SK-N-SH (cell line): Measurements from ENCODE around the gene GIPC2.

Experiments
- CTCF ChIP-seq: fragments of 200-600 bp; sonication (generic); IDR thresholded peaks from 2 replicates; pipeline ENCODE4 v1.6.1; 2017; ENCODE audit warnings: antibody characterized with exemption, mild to moderate bottlenecking, moderate library complexity
- EZH2phosphoT487 ChIP-seq: fragments of 200-600 bp; sonication (generic); IDR thresholded peaks from 2 replicates; pipeline ENCODE4 v1.6.1; 2017; ENCODE audit warnings: low read depth, mixed run types, mild to moderate bottlenecking, antibody characterized with exemption, moderate library complexity, borderline replicate concordance
- GABPA ChIP-seq: IDR thresholded peaks from 2 replicates; pipeline ENCODE4 v1.4.0; 2012; ENCODE audit warnings: low read depth, mild to moderate bottlenecking
- JUND ChIP-seq: IDR thresholded peaks from 2 replicates; pipeline ENCODE4 v1.4.0; 2012
- MEF2A ChIP-seq: IDR thresholded peaks from 2 replicates; pipeline ENCODE4 v1.4.0; 2012; ENCODE audit warnings: low read depth, borderline replicate concordance
- POLR2AphosphoS5 ChIP-seq: IDR thresholded peaks from 2 replicates; pipeline ENCODE4 v1.6.1; 2012; ENCODE audit warnings: low read depth, low read length
- RAD21 ChIP-seq: IDR thresholded peaks from 2 replicates; pipeline ENCODE4 v1.6.1; 2012; ENCODE audit warnings: mild to moderate bottlenecking, low read length
- TAF1 ChIP-seq: IDR thresholded peaks from 2 replicates; pipeline ENCODE4 v1.6.1; 2012; ENCODE audit warnings: low read depth, mild to moderate bottlenecking, low read length, moderate library complexity, borderline replicate concordance
- USF2 ChIP-seq: fragments of 150-350 bp; IDR thresholded peaks from 2 replicates; pipeline ENCODE4 v1.6.1; 2017; ENCODE audit warnings: antibody characterized with exemption, low read length, low read depth, borderline replicate concordance
- YY1 ChIP-seq: IDR thresholded peaks from 2 replicates; pipeline ENCODE4 v1.4.0; 2012; ENCODE audit warnings: low read depth, mild to moderate bottlenecking
- TF ChIP-seq, protein P1 (sequence below): IDR thresholded peaks from 2 replicates; pipeline ENCODE4 v1.4.0; 2012; ENCODE audit warnings: low read depth, borderline replicate concordance

GRCh38 chr1:78071696-78072095 lies 25.9 kb downstream of the GIPC2 start:
- TF ChIP-seq EZH2phosphoT487 (no peak), CTCF (no peak), TAF1 (no peak), JUND (no peak), GABPA (no peak), POLR2AphosphoS5 (no peak), MEF2A (no peak), USF2 (no peak), RAD21 (no peak), YY1 (no peak)
- TF ChIP-seq, protein P1, sequence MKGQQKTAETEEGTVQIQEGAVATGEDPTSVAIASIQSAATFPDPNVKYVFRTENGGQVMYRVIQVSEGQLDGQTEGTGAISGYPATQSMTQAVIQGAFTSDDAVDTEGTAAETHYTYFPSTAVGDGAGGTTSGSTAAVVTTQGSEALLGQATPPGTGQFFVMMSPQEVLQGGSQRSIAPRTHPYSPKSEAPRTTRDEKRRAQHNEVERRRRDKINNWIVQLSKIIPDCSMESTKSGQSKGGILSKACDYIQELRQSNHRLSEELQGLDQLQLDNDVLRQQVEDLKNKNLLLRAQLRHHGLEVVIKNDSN, result no peak
